ENCODE results near the gene KCNG4.
A peak's percentile ranks its signal among the peaks of the same experiment; 100 is the strongest.

KCNG4 gene

GRCh38 chr16:84178892-84179611 is 60.8 kb downstream of the KCNG4 start:
- no peak overlapping the region for H3K4me3 ChIP-seq (ENCODE audit: low read depth, low read length)
- CTCF ChIA-PET = interaction anchor here (1.1 to 7.8 kb wide), 7 partner anchors 7 to 305 kb away, joined by 3 to 116 read pairs (median 5); partner anchors contain the start of genes MBTPS1 and TAF1C
- POLR2A ChIA-PET = no interaction called here
- DNase-seq (ENCODE audit: low read depth, low spot score) = no peak
- TF ChIP-seq CTCF (IDR thresholded peaks at IDR 0.05; ENCODE audit: insufficient read depth, low read length, missing control alignments) = no peak

DNA sequence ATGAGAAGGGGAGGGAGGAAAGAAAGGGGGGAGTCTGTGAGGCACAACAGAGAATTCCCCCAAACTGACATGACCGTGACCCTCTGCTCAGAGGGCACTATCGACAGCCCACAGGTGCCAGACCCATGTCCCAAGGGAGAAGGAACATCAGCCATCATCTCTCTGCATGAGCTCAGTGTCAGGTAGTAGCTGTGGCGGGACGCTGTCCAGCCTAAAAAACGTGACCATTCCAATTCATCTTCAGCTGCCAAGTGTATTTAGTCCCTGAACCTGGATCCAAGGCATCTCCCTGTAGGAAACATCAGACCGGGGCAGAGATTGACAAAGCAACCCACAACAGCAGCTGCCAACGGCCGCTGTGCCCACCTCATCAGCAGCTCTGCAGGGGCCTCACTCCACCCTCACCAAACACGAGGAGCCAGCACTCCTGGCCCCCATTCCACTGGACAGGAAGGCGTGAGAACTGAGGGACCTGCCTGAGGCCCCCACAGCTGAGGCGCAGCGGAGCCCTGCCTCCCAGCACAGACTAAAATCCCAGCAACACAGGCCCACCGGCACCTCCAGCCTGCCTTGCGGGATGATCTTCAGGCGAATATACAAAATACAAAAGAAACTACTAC is 61.6 kb downstream of the KCNG4 start:
- POLR2A ChIA-PET = interaction anchor here (1.7 kb wide), 2 partner anchors 9 to 61 kb away, joined by 5 to 10 read pairs; partner anchors contain the start of genes MBTPS1 and TAF1C
- TF ChIP-seq CTCF (IDR thresholded peaks at IDR 0.05; ENCODE audit: insufficient read depth, low read length, missing control alignments) = no peak
- H3K4me3 ChIP-seq (ENCODE audit: low read depth, low read length) = no peak overlapping the region
- CTCF ChIA-PET = interaction anchor here (1.1 to 7.8 kb wide), 6 partner anchors 8 to 306 kb away, joined by 3 to 116 read pairs (median 4); partner anchors contain the start of genes MBTPS1 and TAF1C
- DNase-seq (ENCODE audit: low read depth, low spot score) = no peak

DNA sequence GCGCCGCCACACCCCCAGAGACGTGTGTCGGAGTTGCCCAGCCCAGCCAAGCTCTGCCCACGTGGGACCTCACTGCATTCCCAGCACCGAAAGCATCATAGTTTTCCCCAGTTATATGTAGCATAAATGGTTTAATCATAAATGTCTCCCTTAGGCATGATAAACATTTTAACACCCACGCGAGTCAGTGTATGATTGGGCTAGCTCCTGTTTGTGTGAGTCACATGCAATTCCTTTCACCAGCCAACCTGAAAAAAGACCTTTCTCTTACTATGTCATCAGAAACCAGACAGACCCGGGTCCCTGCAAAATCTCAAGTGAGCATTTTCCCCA is 62.1 kb downstream of the KCNG4 start:
- H3K4me3 ChIP-seq (ENCODE audit: low read depth, low read length) = no peak overlapping the region
- TF ChIP-seq CTCF (IDR thresholded peaks at IDR 0.05; ENCODE audit: insufficient read depth, low read length, missing control alignments) = no peak
- DNase-seq (ENCODE audit: low read depth, low spot score) = peak; percentile 52
- CTCF ChIA-PET = interaction anchor here (0.8 to 8.0 kb wide), 11 partner anchors 9 to 306 kb away, joined by 3 to 116 read pairs (median 4); partner anchors contain the start of genes MBTPS1 and TAF1C
- POLR2A ChIA-PET = interaction anchor here (1.7 kb wide), 2 partner anchors 9 to 61 kb away, joined by 5 to 10 read pairs; partner anchors contain the start of genes MBTPS1 and TAF1C

GRCh38 chr16:84176192-84177053 is 63.4 kb downstream of the KCNG4 start:
- POLR2A ChIA-PET = interaction anchor here (0.6 to 1.7 kb wide), 3 partner anchors 9 to 60 kb away, joined by 3 to 10 read pairs (median 5); partner anchors contain the start of genes MBTPS1 and TAF1C

More at GRCh38 chr16:84176192-84177053, 63.4 kb downstream of the KCNG4 start:
- CTCF ChIA-PET = interaction anchor here (0.6 to 8.0 kb wide), 32 partner anchors 10 to 327 kb away, joined by 3 to 116 read pairs (median 6); partner anchors contain the start of genes MBTPS1 and TAF1C
- DNase-seq (ENCODE audit: low read depth, low spot score) = no peak
- H3K4me3 ChIP-seq (ENCODE audit: low read depth, low read length) = no peak overlapping the region; the same call in 1 of the 2 replicates
- TF ChIP-seq CTCF (IDR thresholded peaks at IDR 0.05; ENCODE audit: insufficient read depth, low read length, missing control alignments) = no peak

Measured in AG04449 (cell line).